ENCODE data around the gene DDR1.
"Not testable (repeated sequence)": the region's sequence is repeated elsewhere in the genome, so short reads cannot be mapped to it uniquely, and the experiment has no call there.

Gene DDR1

DNA sequence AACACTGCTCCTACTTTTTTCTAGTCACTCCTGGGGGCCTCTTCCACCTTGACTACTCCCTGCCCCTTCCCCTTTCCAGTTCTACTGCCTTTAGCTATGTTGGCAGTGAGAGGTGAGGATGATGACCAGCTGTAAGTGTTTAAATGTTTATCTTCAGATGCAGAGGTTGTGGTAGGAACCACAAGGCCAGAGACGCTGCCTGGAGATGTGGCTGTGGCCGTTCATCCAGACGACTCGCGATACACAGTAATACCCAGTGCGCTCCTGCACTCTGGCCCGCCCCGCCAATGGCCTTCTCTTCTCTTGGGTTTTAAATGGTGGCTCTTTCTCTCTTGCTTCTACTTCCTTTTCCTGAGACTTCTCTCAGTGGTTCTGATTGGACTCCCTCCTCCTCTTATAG lies 34.4 kb downstream of the DDR1 start:
- DNase-seq (ENCODE audit: low read depth) = no peak

DNA sequence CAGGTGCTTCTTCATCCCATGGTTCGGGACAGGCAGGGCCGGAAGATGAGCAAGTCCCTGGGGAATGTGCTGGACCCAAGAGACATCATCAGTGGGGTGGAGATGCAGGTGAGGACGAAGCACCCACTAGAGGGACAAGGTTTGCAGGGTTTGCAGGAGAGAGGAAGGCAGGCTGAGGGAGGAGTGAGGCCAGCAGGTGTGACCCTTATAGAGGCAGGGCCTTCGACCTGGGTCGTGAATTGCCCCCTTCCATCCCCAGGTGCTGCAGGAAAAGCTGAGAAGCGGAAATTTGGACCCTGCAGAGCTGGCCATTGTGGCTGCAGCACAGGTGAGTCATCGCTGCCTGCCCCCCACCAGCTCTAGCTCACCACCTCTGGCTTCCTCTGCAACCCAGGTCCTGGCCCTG lies 38.1 kb downstream of the DDR1 start:
- no peak for DNase-seq (ENCODE audit: low read depth)

DNA sequence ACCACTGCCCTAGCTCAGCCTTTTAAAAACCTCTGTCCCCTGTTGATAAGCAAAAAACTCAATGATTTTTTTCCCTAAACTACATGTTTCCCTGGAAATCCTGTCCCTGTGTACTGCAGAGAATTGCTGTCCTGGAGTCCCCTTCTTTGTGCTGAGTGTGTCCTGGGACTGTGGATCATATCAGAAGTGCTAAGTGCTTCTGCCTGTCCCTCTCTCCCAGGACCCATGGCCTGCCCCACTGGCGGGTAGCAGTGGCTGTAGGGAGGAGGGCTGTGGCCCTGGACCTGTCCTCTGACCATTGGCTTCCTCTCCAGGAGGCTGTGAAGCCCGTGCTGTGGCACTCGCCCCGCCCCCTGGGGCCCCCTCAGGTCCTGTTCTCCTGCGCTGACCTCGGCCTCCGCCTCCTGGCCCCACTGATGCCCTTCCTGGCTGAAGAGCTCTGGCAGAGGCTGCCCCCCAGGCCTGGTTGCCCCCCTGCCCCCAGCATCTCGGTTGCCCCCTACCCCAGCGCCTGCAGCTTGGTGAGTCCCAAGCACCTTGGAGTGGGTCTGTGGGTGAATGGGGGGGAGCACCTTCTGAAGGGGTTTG lies 39.8 kb downstream of the DDR1 start:
- not testable (repeated sequence) for DNase-seq (ENCODE audit: low read depth)

DNA sequence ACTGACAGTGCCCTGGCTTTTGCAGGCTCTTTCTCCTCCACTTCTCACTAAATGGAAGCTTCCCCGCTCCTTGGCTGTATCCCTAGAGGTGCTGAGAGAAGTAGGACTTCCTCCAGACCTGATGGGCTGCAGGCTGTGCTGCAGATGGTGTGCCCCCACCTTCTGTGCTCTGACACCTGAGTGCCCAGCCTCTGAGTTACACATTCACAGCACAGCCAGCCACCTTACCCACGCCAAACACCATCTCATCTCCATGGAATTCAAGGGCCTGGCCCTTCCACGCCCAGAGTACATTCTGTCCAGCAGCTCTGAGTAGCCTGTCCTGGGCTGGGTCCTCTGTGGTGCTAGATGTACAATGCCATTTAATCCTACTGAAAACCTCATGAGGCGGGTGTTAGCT lies 42.3 kb downstream of the DDR1 start:
- no peak for DNase-seq (ENCODE audit: low read depth)

DNA sequence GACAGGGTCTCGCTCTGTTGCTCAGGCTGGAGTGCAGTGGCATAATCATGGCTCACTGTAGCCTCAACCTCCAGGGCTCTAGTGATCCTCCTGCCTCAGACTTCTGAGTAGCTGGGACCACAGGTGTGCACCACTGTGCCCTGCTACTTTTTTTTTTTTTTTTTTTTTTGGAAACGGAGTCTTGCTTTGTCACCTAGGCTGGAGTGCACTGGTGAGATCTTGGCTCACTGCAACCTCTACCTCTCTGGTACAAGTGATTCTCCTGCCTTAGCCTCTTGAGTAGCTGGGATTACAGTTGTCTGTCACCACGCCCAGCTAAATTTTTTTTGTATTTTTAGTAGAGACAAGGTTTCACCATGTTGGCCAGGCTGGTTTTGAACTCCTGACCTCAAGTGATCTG lies 42.8 kb downstream of the DDR1 start:
- DNase-seq (ENCODE audit: low read depth) = not testable (repeated sequence)

DNA sequence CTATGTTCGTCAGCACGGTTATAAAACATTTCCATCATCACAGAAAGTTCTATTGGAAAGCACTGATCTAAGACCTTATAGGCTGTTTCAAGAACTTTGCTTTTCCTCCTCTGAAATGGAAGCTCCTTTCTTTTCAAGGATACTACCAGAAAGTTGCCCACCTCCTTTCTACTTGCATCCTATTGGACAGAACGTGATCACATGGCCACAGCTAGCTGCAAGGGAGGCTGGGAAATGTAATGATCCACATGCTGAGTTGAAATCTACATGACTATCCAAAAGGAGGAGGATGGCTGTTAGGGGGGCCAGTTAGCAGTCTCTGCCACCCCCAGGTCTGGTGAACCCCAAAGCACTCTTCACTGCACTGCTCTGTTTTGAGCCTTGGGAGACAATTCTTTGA lies 44.4 kb downstream of the DDR1 start:
- DNase-seq (ENCODE audit: low read depth) = no peak

DNA sequence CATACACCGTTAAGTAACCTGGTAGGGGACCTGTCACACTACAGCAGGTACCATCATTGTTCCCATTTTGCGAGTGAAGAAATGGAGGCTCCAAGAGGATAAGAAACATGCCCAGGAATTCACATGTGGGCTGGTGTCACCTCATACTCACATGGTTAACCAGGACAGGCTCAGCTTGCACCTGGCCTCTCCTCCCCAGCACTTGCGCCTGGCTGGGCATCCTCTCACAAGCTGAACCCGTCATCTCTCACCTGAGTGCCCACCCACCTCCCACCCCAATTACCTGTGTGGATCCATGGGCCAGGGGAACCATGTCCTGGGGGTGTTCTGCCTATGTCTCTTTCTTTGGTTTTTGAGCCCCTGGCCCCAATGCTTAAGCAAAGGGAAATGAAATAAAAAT lies 46.2 kb downstream of the DDR1 start:
- no peak for DNase-seq (ENCODE audit: low read depth)

DNA sequence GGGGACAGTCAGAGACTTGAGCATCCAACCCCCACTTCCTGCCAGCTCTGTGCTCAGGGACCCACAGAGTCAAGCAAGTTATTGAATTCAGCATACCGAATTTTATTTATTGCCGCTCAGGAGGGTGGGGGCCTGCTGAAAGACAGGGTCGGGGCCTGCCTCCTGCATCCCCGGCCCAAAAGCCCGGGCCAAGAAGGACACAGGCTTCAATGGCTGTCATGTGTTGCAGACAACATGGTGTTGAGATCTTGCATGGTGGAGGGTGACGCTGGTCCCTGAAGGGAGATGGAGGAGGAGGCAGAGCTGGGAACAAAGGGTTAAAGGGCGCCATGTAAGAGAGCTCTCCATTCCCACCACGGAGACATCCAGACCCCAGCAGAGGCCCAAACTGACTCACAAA lies 47.0 kb downstream of the DDR1 start:
- DNase-seq (ENCODE audit: low read depth) = no peak

DNA sequence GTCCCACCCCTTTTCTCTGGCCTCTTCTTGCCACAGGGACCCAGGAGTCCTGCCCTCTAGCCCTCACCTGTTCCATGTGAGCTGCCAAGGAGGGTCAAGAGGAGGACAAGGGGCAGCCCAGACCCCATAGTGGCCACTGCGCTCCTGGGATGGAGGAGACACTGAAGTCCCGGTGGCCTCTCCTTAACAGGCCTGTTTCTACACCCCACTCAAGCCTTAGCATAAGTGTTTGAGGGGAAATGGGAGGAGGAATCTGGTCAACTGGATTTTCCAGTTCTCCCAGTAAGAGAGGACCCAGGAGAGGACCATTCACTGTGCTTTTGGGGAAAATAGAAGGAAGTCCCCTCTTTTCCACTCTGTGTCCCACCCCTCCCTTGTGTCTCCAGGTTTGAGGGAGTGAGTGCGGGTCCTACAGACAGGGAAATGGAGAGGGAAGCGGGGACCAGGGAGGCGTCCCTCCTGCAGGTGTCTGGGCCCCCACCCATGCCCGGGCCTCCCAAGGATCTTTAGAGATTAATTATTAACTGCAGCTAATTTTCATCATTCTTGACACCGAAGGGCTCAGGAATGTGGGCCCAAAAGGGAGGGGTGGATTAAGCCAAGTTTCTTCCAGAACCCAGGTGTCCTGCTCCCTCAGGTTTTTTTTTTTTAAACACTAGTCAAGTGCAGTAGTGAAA lies 47.8 kb downstream of the DDR1 start, which contains the start of gene SFTA2:
Gene SFTA2, minus strand, starts transcription at position 202 of the 677 bp plus-strand sequence. Its CDS starts 74 bp downstream, at position 128.
- no peak for DNase-seq (ENCODE audit: low read depth)

DNA sequence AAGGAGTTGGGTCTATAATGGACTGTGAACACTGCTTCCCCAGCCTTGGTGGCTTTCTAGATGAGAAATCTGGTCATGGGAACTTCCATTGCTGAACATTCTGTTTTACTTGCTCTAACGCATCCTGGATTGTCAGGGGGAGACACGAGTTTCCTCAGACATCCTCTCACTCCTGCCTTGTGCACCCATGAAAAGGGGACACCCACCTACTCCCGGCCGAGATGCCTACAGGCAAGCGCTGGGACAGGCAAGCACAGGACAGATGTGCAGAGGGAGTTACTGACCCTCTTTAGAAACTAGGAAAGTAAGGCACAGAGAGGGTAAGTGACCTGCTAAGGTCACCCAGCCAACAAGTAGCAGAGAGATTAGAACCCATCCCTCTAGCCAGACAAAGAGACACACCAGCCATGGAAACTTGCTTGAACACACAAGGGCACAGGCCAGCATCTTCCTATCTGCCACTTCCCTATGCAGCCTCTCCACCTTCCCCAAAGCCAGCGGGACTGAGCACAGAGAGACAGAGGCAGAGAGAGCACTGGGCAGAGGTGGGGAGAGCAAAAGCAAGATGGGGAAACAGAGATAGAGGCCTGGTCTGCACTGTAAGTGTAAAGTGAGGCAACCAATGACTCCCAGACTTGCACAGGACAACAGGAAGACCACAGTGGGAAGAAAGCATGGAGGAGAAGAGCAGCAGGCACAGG lies 48.5 kb downstream of the DDR1 start:
- no peak for DNase-seq (ENCODE audit: low read depth)

DNA sequence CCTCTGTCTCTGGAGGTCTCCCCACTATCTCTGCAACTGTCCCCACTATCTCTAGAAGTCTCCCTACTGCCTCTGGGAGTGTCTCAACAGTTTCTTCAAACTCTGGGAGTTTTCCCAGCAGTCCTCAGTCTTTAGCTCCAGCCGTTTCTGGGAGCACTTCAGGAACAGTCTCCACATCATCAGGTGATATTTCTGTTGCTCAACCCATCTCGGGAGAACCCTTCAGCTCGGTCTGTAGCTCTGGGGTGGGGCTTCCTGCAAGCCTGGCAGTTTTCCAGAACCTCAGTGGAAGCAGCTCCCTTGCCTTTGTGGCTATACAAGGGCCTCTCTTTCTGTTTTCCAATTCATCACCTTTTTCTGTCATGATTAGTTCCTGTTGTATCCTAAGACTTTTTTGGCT lies 50.7 kb downstream of the DDR1 start:
- DNase-seq (ENCODE audit: low read depth) = no peak

DNA sequence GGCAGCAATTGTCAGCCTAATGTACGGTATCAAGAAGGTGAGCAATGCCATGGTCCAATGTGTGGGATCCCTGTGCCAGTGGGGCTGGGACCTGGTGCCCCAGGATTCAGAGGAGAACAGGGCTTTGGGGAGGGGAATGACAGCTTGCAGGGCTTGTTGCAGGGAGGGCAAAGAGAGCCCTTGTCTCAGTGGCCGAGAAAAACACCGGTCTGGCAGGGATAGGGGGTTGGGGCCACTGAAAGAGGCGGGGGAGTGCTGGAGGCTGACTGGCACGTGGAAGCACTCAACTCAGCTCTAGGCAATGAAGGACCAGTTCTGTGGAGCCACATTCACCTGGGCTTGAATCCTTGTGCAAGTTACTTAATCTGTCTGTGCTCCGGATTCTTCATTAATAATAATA lies 52.9 kb downstream of the DDR1 start:
- DNase-seq (ENCODE audit: low read depth) = no peak

DNA sequence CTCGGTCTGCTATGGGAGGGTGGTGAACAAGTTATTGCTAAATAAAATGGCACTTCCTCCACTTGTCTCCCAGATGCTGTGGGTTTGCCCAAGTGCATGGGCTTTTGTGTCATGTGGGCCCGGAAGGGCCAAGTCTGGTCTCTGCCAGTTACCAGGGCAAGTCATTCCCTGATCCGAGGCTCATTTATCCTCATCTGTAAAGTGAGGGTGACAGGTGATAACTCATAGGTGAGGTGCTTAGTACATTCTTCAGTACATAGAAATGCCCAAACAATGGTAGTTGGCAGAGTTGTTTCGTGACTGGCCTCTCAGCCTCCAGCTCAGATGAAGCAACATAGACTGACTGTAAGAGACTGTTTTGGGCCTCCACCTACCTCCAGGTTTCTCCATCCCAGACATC lies 54.4 kb downstream of the DDR1 start:
- DNase-seq (ENCODE audit: low read depth) = no peak

DNA sequence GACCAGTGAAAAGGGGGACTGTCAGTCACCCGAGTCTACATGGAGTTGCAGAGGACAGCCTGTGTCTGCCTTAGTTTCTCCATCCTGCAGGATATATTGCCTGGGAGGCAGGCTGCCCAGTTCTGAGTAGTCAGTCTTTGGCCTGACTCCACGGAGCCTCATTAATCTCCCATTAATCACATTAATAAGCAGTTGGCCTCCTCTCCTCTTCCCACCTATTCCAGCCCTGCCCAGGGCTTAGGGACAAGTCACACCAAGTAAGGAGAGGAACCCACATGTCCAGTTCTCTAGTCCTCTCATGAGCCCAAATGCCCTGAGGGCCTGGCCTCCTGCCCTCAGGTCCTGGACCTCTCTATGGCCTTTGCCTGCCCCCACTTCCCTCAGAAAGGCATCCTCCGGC lies 55.2 kb downstream of the DDR1 start:
- no peak for DNase-seq (ENCODE audit: low read depth)

DNA sequence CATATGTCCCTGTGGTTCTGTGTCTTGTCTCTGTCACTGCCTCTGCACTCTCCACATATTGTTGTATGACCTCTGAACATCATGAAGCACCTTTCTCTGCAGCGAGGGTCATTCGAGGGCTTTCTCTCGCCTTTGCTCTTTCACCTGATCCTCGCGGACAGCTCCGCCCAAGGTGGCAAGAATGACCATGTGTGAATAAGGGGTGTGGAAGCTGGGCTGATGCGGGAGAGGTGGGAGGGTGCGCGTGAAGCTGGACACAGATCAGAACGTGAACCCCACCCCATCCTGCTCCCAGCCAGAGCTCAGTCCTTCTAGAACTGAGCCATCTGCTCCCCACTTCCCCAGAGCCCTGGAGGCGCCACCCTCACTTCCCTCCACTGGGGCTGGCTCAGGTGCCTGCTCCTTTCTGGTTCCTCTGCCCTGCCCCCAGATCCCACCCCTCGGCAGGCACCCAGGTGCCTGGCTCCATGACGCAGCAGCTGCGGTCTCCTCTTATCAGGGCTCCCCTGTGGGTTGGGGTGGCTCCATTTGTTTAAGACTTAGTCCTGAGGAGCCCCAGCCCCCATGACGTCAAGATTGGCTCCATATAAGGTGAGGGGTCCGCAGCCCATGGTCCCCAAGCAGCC lies 56.2 kb downstream of the DDR1 start, which contains the start of gene MUCL3:
Gene MUCL3, plus strand, starts transcription at position 613 of the 626 bp plus-strand sequence. CDS start 27 bp downstream, outside the sequence.
- DNase-seq (ENCODE audit: low read depth) = no peak

DNA sequence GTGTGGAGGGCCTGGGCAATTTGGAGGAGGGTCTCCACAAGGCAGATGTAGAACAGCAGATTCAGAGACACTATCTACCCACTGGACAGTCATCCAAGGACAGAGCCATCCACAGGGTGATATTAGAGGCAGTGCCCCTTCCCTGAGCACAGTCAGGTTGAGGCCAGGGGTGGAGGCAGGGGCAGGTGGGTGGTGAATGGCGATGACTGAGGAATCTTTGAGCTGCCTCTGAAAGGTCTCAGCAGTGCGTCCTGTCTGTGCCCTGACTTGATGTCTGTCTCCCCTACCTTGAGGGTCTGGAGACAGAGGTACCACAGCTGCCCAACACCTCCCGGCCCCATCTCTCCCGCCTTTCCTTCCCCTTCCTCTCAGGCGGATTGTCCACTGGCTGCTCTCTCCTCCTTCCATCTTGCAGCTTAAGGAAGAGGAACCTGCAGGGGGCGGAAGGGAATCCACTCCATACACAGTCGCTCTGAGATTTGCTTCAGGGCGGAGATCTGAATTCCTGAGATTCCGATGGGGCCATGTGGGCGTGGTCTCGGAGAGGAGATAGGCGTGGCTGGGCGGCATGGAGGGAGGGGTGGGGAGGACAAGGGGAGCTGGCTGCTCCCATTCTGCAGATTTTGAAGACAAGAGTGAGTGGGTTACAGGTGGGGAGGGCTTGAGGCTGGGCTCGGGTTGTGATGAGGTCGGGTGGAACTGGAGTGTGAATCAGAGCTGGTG lies 58.2 kb downstream of the DDR1 start:
- peak; percentile 96 for DNase-seq (ENCODE audit: low read depth)

DNA sequence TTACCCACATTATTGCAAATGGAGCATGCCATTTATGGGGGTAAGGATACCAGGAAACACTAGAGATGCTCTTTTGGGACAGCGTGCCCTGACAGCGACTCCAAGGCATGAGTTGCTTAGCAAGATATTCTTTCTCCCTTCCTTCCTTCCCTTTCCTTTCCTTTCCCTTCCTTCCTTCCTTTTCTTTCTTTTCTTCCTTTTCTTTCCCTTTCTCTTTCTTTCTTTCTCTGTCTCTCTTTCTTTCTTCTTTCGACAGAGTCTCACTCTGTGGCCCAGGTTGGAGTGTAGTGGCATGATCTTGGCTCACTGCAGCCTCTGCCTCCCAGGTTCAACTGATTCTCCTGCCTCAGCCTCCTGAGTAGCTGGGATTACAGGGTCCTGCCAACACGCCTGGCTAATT lies 59.7 kb downstream of the DDR1 start:
- DNase-seq (ENCODE audit: low read depth) = no peak

DNA sequence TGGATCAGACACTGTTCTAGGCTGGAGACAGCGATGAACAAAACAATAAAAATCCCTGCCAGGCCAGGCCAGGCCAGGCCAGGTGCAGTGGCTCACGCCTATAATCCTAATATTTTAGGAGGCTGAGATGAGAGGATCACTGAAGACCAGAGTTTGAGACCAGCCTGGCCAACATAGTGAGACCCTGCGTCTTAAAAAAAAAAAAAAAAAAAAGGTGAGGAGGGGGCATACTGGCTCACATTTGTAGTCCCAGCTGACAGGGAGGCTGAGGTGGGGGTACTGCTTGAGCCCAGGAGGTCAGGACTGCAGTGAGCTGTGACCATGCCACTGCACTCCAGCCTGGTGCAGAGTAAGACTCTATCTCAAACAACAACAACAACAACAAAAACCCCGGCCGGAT lies 61.0 kb downstream of the DDR1 start:
- no peak for DNase-seq (ENCODE audit: low read depth)

DNA sequence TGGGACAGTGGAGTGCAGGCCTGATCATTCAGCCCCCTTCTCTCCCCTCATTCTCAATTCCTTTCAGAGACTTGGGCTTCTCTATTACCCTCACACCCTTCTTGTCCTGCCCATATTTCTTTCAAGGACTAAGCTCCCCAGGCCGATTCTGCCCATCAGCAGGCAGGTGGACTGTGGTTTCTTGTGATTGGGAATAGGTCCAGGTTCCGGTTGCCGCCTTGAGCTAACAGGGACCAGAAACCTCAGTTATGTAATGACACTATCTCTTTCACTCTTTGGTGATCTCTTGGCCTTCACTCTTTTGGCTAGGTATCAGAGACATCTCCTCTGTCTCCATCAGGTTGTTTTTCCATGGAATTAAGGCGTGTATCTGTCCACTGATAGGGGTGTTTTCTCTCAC lies 62.9 kb downstream of the DDR1 start:
- DNase-seq (ENCODE audit: low read depth) = no peak

DNA sequence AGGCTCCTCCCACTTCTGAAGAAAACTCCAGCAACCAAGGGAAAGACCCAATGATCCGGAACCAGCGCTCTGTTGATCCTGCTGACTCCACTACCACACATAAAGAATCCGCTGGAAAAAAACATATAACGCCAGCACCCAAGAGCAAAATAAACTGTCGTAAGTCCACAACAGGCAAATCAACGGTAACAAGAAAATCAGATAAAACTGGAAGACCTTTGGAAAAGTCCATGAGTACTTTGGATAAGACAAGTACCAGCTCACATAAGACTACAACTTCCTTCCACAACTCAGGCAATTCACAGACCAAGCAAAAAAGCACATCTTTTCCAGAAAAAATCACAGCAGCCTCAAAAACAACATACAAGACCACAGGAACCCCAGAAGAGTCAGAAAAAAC lies 64.5 kb downstream of the DDR1 start:
- DNase-seq (ENCODE audit: low read depth) = no peak
